Smooth muscle cell (in vitro differentiated cells): Measurements from ENCODE around the gene GPX4. TPM values are rescaled to one million over a fixed set of nuclear protein-coding genes. Genes with fewer than 3 reads are reported as not detected.

Source experiments
- DNase-seq: peaks from one replicate; lab custom pipeline; 2025; ENCODE audit not compliant: unreplicated experiment; lab: John Stamatoyannopoulos, UW
- H2AFZ ChIP-seq: fragments of 200-600 bp; sonication (generic); 2 replicates; pipeline ENCODE4 v1.6.0; 2016; ENCODE audit warnings: antibody characterized with exemption, low read depth, mild to moderate bottlenecking
- H3F3A ChIP-seq: fragments of 200-600 bp; sonication (generic); 2 replicates; pipeline ENCODE4 v1.6.0; 2017; ENCODE audit warnings: antibody characterized with exemption, low read depth
- H3K27ac ChIP-seq: fragments of 200-600 bp; sonication (generic); 2 replicates; pipeline ENCODE4 v1.5.1; 2016; ENCODE audit warnings: low read depth, mild to moderate bottlenecking
- H3K27me3 ChIP-seq: fragments of 200-600 bp; sonication (generic); 2 replicates; pipeline ENCODE4 v1.6.1; 2016; ENCODE audit warnings: low read depth, mild to moderate bottlenecking
- H3K36me3 ChIP-seq: fragments of 200-600 bp; sonication (generic); 2 replicates; pipeline ENCODE4 v1.5.1; 2016; ENCODE audit warnings: low read depth
- H3K4me1 ChIP-seq: fragments of 200-600 bp; sonication (generic); 2 replicates; pipeline ENCODE4 v1.5.1; 2016; ENCODE audit warnings: low read depth
- H3K4me2 ChIP-seq: fragments of 200-600 bp; sonication (generic); 2 replicates; pipeline ENCODE4 v1.6.0; 2016; ENCODE audit warnings: mild to moderate bottlenecking
- H3K4me3 ChIP-seq: fragments of 200-600 bp; sonication (generic); 2 replicates; pipeline ENCODE4 v1.5.1; 2016; ENCODE audit warnings: mild to moderate bottlenecking
- H3K79me2 ChIP-seq: fragments of 200-600 bp; sonication (generic); 2 replicates; pipeline ENCODE4 v1.6.0; 2016; ENCODE audit warnings: low read depth, mild to moderate bottlenecking
- H3K9ac ChIP-seq: fragments of 200-600 bp; sonication (generic); 2 replicates; pipeline ENCODE4 v1.6.0; 2016; ENCODE audit warnings: low read depth
- H3K9me3 ChIP-seq: fragments of 200-600 bp; sonication (generic); replicated peaks from 2 replicates; pipeline ENCODE4 v1.5.1; 2016; ENCODE audit warnings: low read depth
- H4K20me1 ChIP-seq: fragments of 200-600 bp; sonication (generic); 2 replicates; pipeline ENCODE4 v1.6.0; 2016; ENCODE audit warnings: low read depth
- CTCF ChIP-seq: fragments of 200-600 bp; sonication (generic); IDR thresholded peaks from 2 replicates; pipeline ENCODE4 v1.5.1; 2017; ENCODE audit warnings: borderline replicate concordance, mild to moderate bottlenecking, antibody characterized with exemption; ENCODE audit not compliant: insufficient read depth, poor library complexity, severe bottlenecking
- WGBS: methylation state at CpG from one replicate; pipeline ENCODE4 v1.1.7; 2016; ENCODE audit warnings: low lambda C conversion rate; 5-methylcytosine and 5-hydroxymethylcytosine counted together
- polyA plus RNA-seq: library from polyadenylated mRNA; unstranded; fragments of >200 nt; fragmentation: Nextera tagmentation; extraction: Ambion mirVana; gene quantifications from 2 replicates; pipeline ENCODE4 v1.2.1, GENCODE V29; 2016
- total RNA-seq: library from RNA; depleted of rRNA; stranded (reverse); fragments of >200 nt; gene quantifications from 2 replicates; pipeline ENCODE4 v1.2.3, GENCODE V29; 2014

GPX4 gene
- total and polyA plus RNA-seq, 2 experiments from 2014 or later, result 325 to 450 TPM

- Histone ChIP-seq H3K27me3 (no peaks in the 10 kb centered on the region), H2AFZ (no peak overlapping the region), H4K20me1 (peaks cover 16% of the 10 kb centered on the region), H3K36me3 (no peaks in the 10 kb centered on the region), H3K4me3 (no peak overlapping the region), H3F3A (no peaks in the 10 kb centered on the region), H3K79me2 (peaks cover 15% of the 10 kb centered on the region), H3K4me1 (no peaks in the 10 kb centered on the region), H3K9me3 (no peaks in the 10 kb centered on the region), H3K4me2 (no peak overlapping the region), H3K27ac (no peak overlapping the region), H3K9ac (no peak overlapping the region)
- no peak for DNase-seq
- no peak for TF ChIP-seq CTCF
- 97% methylated on average over 26 of the region's 27 CpGs for WGBS
Measured at GRCh38 chr19:1088416-1089010, 15.3 kb upstream of the GPX4 start.

GRCh38 chr19:1089126-1089771 is 14.5 kb upstream of the GPX4 start:
- no peak for TF ChIP-seq CTCF
- H3K36me3 ChIP-seq, result no peaks in the 10 kb centered on the region
- peaks cover 23% of the 10 kb centered on the region for H4K20me1 ChIP-seq
- peaks cover 5% of the 10 kb centered on the region for H3K4me1 ChIP-seq
- no peak overlapping the region for H2AFZ ChIP-seq
- H3K4me2 ChIP-seq, result no peak overlapping the region
- no peak for DNase-seq
- no peaks in the 10 kb centered on the region for H3F3A ChIP-seq
- no peak overlapping the region for H3K9ac ChIP-seq
- 98% methylated on average over 32 of the region's 32 CpGs for WGBS
- no peak overlapping the region for H3K27ac ChIP-seq
- H3K9me3 ChIP-seq, result no peaks in the 10 kb centered on the region
- peaks cover 22% of the 10 kb centered on the region for H3K79me2 ChIP-seq
- no peaks in the 10 kb centered on the region for H3K27me3 ChIP-seq
- no peak overlapping the region for H3K4me3 ChIP-seq

GRCh38 chr19:1089891-1090290 is 13.9 kb upstream of the GPX4 start:
- no peak overlapping the region for H3K4me2 ChIP-seq
- no peaks in the 10 kb centered on the region for H3K9me3 ChIP-seq
- WGBS, result 96% methylated on average over 22 of the region's 22 CpGs
- peaks cover 29% of the 10 kb centered on the region for H4K20me1 ChIP-seq
- peaks cover 28% of the 10 kb centered on the region for H3K79me2 ChIP-seq
- no peak for TF ChIP-seq CTCF
- H3K9ac ChIP-seq, result no peak overlapping the region
- no peak overlapping the region for H3K27ac ChIP-seq
- no peaks in the 10 kb centered on the region for H3K27me3 ChIP-seq
- H3F3A ChIP-seq, result no peaks in the 10 kb centered on the region
- peaks cover 7% of the 10 kb centered on the region for H3K4me1 ChIP-seq
- H3K4me3 ChIP-seq, result no peak overlapping the region
- no peak overlapping the region for H2AFZ ChIP-seq
- H3K36me3 ChIP-seq, result no peaks in the 10 kb centered on the region
- DNase-seq, result no peak
